GM12874 (cell line): ENCODE data around the gene SAT1.

ENCODE experiments used
- TF ChIP-seq, protein P1 (sequence below): IDR thresholded peaks from 2 replicates; pipeline ENCODE4 v1.5.1; 2011; ENCODE audit warnings: low read depth, mild to moderate bottlenecking, control low read depth, low read length, moderate library complexity; ENCODE audit not compliant: insufficient read depth

SAT1 gene

GRCh38 chrX:23822841-23823240, 39.9 kb downstream of the SAT1 start:
- TF ChIP-seq, protein P1, sequence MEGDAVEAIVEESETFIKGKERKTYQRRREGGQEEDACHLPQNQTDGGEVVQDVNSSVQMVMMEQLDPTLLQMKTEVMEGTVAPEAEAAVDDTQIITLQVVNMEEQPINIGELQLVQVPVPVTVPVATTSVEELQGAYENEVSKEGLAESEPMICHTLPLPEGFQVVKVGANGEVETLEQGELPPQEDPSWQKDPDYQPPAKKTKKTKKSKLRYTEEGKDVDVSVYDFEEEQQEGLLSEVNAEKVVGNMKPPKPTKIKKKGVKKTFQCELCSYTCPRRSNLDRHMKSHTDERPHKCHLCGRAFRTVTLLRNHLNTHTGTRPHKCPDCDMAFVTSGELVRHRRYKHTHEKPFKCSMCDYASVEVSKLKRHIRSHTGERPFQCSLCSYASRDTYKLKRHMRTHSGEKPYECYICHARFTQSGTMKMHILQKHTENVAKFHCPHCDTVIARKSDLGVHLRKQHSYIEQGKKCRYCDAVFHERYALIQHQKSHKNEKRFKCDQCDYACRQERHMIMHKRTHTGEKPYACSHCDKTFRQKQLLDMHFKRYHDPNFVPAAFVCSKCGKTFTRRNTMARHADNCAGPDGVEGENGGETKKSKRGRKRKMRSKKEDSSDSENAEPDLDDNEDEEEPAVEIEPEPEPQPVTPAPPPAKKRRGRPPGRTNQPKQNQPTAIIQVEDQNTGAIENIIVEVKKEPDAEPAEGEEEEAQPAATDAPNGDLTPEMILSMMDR = no peak

DNA sequence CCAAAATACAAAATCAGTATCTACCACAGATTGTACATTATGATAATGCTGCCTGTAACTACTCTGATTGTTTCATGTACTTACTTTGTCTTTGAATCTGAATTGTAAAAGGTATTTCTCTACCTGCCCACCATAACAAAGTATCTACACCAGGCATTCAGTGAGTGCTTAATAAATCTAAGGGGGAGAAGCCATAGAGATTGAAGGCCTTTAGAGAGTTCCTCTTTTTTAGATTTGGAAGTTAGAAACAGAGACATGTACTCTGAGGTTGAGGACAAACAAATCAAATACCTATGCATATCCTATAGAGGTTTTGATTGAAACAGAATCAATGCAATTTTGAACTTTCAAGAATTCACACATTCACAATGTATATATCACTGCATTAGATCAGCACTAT, 42.7 kb downstream of the SAT1 start:
- TF ChIP-seq, protein P1 = no peak

DNA sequence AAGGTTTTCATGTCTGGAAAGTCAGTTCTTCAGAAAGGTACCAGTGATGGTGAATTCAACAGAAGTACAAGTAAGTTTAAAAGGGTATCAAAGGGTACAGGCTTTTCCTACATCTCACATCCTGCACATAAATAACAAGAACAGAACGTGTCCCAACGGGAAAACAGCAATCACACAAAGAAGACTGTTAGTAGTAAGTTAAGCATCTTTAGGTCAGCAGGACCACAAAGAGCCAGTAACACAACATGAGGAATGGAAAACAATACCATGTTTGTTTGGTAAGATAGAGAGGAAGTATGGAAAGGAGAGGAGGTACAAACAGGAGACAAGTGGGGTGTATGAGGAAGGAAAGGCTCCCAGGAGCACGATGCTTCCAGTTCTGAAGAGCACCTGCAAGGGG, 43.2 kb downstream of the SAT1 start:
- TF ChIP-seq, protein P1 = no peak

- TF ChIP-seq, protein P1 = no peak
Measured at GRCh38 chrX:23826653-23827052, 43.7 kb downstream of the SAT1 start.

GRCh38 chrX:23828881-23829280, 45.9 kb downstream of the SAT1 start:
- TF ChIP-seq, protein P1 = no peak

DNA sequence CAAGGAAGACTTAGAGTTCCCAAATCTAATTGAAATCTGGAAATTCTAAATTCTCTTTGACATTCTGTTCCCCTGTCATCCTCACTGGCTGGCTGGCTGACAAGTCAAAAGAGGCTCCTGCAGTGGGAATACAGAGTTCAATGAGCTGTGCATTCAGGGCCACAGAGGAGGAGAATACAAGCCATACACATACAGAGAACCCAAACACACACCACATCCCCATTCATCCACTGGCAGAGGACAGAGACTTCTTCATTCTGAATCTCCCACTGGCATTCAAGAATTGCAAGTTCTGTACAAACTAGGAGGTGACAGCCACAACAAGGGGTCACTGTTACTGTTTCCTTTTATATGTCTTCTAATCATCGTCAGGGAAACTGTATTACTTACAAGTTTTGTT, 49.7 kb downstream of the SAT1 start:
- TF ChIP-seq, protein P1 = no peak
